ENCODE measurements around the gene DLG1.

DNA sequence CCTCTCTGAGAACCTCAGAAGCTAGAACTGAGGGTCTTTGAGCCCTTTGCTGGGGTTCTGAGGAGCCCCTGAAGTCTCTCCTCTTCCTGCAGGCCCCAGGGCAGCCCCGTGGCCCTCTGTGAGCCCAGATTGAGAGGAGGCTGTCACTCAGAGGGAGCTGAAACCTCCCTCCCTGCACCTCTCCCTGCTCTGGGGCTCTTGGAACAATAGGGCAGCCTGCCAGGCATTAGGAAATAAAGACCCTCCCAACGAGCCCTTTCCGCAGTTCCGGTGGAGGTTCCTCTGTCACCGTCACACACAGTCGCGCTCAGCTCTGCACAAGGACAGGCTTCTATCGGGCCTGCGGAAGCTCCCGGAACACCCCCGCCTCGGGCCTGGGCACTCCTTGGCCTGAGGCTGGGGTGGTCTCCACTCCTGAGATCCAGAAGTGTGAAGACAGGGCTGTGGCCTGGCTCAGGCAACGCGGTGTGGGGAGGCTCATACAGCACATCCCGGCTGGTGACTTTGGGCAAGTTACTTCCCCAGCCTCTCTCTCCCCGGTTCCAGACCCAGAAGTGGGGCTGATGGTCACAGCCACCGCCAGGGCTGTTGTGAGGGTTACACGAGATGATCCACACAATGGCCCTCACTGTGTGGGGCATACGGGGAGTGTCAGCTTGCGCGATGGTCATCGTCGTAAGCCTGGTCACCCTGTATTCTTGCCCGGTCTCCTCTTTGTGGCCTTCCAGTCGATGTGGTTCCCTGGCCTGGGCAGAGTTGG lies 286.5 kb downstream of the DLG1 start:
- TF ChIP-seq CREB5 (CRISPR knock-in tag; IDR thresholded peaks at IDR 0.05): no peak
- no peak for TF ChIP-seq ETV5 (CRISPR knock-in tag; IDR thresholded peaks at IDR 0.05; ENCODE audit: low read depth)
